ENCODE measurements around the gene KHK. TPM values are rescaled to one million over a fixed set of nuclear protein-coding genes. Genes with fewer than 3 reads are reported as not detected.

The KHK gene
- 0.30 and 0.63 TPM in 2 replicates for total RNA-seq (2014; rRNA removed; shearing (Covaris generic))

GRCh38 chr2:27086724-27087593 is at the start of gene KHK:
Gene KHK (plus strand): TSS chr2:27086772. CDS start chr2:27087260, 488 bp downstream.
- peaks cover 10% of the 10 kb centered on the region; the same call in 1 of the 2 replicates for H3K27me3 ChIP-seq
- no peak within 1 kb of the TSS for H3K27ac ChIP-seq
- peaks cover 28% of the 10 kb centered on the region for H3K4me1 ChIP-seq
- H3K9me3 ChIP-seq (replicated peaks): no peaks in the 10 kb centered on the region
- H3K36me3 ChIP-seq: no peaks in the 10 kb centered on the region
- DNase-seq: peak; percentile 45 to 54
- peak within 1 kb of the TSS; percentile 52 for H3K4me3 ChIP-seq

GRCh38 chr2:27038012-27038411 is 48.6 kb upstream of the KHK start:
- DNase-seq: no peak
- Histone ChIP-seq H3K27ac (no peak overlapping the region), H3K9me3 (replicated peaks) (no peaks in the 10 kb centered on the region), H3K27me3 (no peaks in the 10 kb centered on the region), H3K4me3 (no peak overlapping the region), H3K4me1 (peaks cover 2% of the 10 kb centered on the region; the same call in 1 of the 2 replicates), H3K36me3 (peaks cover 73% of the 10 kb centered on the region)

GRCh38 chr2:27038631-27039339 is 47.8 kb upstream of the KHK start:
- peaks cover 2% of the 10 kb centered on the region; the same call in 1 of the 2 replicates for H3K4me1 ChIP-seq
- H3K4me3 ChIP-seq: no peak overlapping the region
- H3K27me3 ChIP-seq: no peaks in the 10 kb centered on the region
- no peak for DNase-seq
- no peaks in the 10 kb centered on the region for H3K9me3 ChIP-seq (replicated peaks)
- no peak overlapping the region for H3K27ac ChIP-seq
- peaks cover 73% of the 10 kb centered on the region for H3K36me3 ChIP-seq

GRCh38 chr2:27039426-27039825 is 47.1 kb upstream of the KHK start:
- Histone ChIP-seq H3K36me3 (peaks cover 73% of the 10 kb centered on the region), H3K27me3 (no peaks in the 10 kb centered on the region), H3K4me1 (no peaks in the 10 kb centered on the region), H3K4me3 (no peak overlapping the region), H3K27ac (no peak overlapping the region), H3K9me3 (replicated peaks) (no peaks in the 10 kb centered on the region)
- DNase-seq: no peak

GRCh38 chr2:27039871-27040270 is 46.7 kb upstream of the KHK start:
- peaks cover 71% of the 10 kb centered on the region for H3K36me3 ChIP-seq
- no peak overlapping the region for H3K4me3 ChIP-seq
- no peaks in the 10 kb centered on the region for H3K27me3 ChIP-seq
- no peak for DNase-seq
- no peaks in the 10 kb centered on the region for H3K4me1 ChIP-seq
- H3K9me3 ChIP-seq (replicated peaks): no peaks in the 10 kb centered on the region
- no peak overlapping the region for H3K27ac ChIP-seq

- Histone ChIP-seq H3K9me3 (replicated peaks) (no peaks in the 10 kb centered on the region), H3K36me3 (peaks cover 67% of the 10 kb centered on the region)
These were observed 46.3 kb upstream of the KHK start for GRCh38 chr2:27040282-27040681.

GRCh38 chr2:27041752-27042151 is 44.8 kb upstream of the KHK start:
- Histone ChIP-seq H3K27me3 (no peaks in the 10 kb centered on the region), H3K4me3 (no peak overlapping the region), H3K4me1 (no peaks in the 10 kb centered on the region), H3K27ac (no peak overlapping the region), H3K36me3 (peaks cover 53% of the 10 kb centered on the region), H3K9me3 (replicated peaks) (no peaks in the 10 kb centered on the region)
- DNase-seq: no peak

More at GRCh38 chr2:27040282-27040681, 46.3 kb upstream of the KHK start:
- H3K4me3 ChIP-seq: no peak overlapping the region
- no peaks in the 10 kb centered on the region for H3K27me3 ChIP-seq
- no peak overlapping the region for H3K27ac ChIP-seq
- H3K4me1 ChIP-seq: no peaks in the 10 kb centered on the region
- DNase-seq: no peak

GRCh38 chr2:27042159-27042661 is 44.4 kb upstream of the KHK start:
- H3K36me3 ChIP-seq: peaks cover 48% of the 10 kb centered on the region
- DNase-seq: peak in 1 of 2 experiments; percentile 39
- no peak overlapping the region for H3K4me3 ChIP-seq
- no peaks in the 10 kb centered on the region for H3K4me1 ChIP-seq
- no peaks in the 10 kb centered on the region for H3K27me3 ChIP-seq
- no peak overlapping the region for H3K27ac ChIP-seq
- no peaks in the 10 kb centered on the region for H3K9me3 ChIP-seq (replicated peaks)

GRCh38 chr2:27042985-27043634 is 43.5 kb upstream of the KHK start:
- Histone ChIP-seq H3K36me3 (peaks cover 39% of the 10 kb centered on the region), H3K9me3 (replicated peaks) (no peaks in the 10 kb centered on the region), H3K27me3 (no peaks in the 10 kb centered on the region), H3K4me1 (no peaks in the 10 kb centered on the region), H3K27ac (no peak overlapping the region), H3K4me3 (no peak overlapping the region)
- DNase-seq: no peak

- H3K27me3 ChIP-seq: no peaks in the 10 kb centered on the region
- no peaks in the 10 kb centered on the region; the same call in 1 of the 2 replicates for H3K4me1 ChIP-seq
- 0 out of 2 replicates have a peak, but pooled peaks cover 1% of the 10 kb centered on the region for H3K36me3 ChIP-seq
- peak overlapping the region; percentile 71 for H3K4me3 ChIP-seq
- no peaks in the 10 kb centered on the region for H3K9me3 ChIP-seq (replicated peaks)
- DNase-seq: peak; percentile 68 to 69
- peak overlapping the region; percentile 9 for H3K27ac ChIP-seq
These were observed 36.9 kb upstream of the KHK start for GRCh38 chr2:27049422-27050280.

GRCh38 chr2:27050281-27050995 is 36.1 kb upstream of the KHK start:
- no peaks in the 10 kb centered on the region; the same call in 1 of the 2 replicates for H3K4me1 ChIP-seq

GRCh38 chr2:27050996-27051901 is 35.3 kb upstream of the KHK start, which contains the start of gene AGBL5:
Gene AGBL5 (plus strand): TSS chr2:27051668. CDS start chr2:27052959, 1,291 bp downstream.
- DNase-seq: peak; percentile 98 to 99
- Histone ChIP-seq H3K4me3 (peak within 1 kb of the TSS; percentile 71), H3K9me3 (replicated peaks) (no peaks in the 10 kb centered on the region), H3K4me1 (no peaks in the 10 kb centered on the region; the same call in 1 of the 2 replicates), H3K27me3 (no peaks in the 10 kb centered on the region), H3K27ac (peak within 1 kb of the TSS; percentile 63), H3K36me3 (peaks cover 10% of the 10 kb centered on the region; the same call in 1 of the 2 replicates)

More at GRCh38 chr2:27050281-27050995, 36.1 kb upstream of the KHK start:
- Histone ChIP-seq H3K36me3 (peaks cover 7% of the 10 kb centered on the region; the same call in 1 of the 2 replicates), H3K9me3 (replicated peaks) (no peaks in the 10 kb centered on the region), H3K4me3 (peak overlapping the region; percentile 71), H3K27me3 (no peaks in the 10 kb centered on the region), H3K27ac (peak overlapping the region; percentile 63)
- DNase-seq: peak; percentile 94 to 99

All from SJCRH30 (cell line).